Esophagus squamous epithelium (tissue), 4 donors: Measurements from ENCODE around the gene ZNF761.
"Not testable (repeated sequence)": the region's sequence is repeated elsewhere in the genome, so short reads cannot be mapped to it uniquely, and the experiment has no call there.

ENCODE experiments used
- CTCF ChIP-seq, 6 experiments: fragments of 450-650 bp in 4 of 6; fragments of 200-600 bp in 2 of 6; sonication (generic) in 2 of 6; IDR thresholded peaks; one replicate each; pipeline ENCODE4 v1.5.1; 2016 to 2019; ENCODE audit warnings: antibody characterized with exemption in 6 of 6, mild to moderate bottlenecking in 4 of 6, moderate library complexity in 4 of 6
- POLR2A ChIP-seq, 4 donors: fragments of 450-650 bp; IDR thresholded peaks; one replicate each; pipeline ENCODE4 v1.6.1; 2017; ENCODE audit warnings: antibody characterized with exemption in 4 of 4, mild to moderate bottlenecking in 4 of 4, moderate library complexity in 3 of 4

- not testable (repeated sequence) for TF ChIP-seq CTCF, POLR2A (IDR thresholded peaks at IDR 0.05)
These were observed 65.7 kb downstream of the ZNF761 start for GRCh38 chr19:53497311-53498023.
